ENCODE data around the gene AGAP1.

AGAP1 gene

GRCh38 chr2:235606004-235606715 lies 112.3 kb downstream of the AGAP1 start:
- no peak for TF ChIP-seq CTCF (IDR thresholded peaks at IDR 0.05; ENCODE audit: low read depth, low read length, missing control alignments)
- DNase-seq (ENCODE audit: low read depth), result no peak
- H3K4me3 ChIP-seq (ENCODE audit: low read depth, low read length), result no peak overlapping the region

GRCh38 chr2:235607546-235608199 lies 113.8 kb downstream of the AGAP1 start:
- DNase-seq (ENCODE audit: low read depth), result no peak
- no peak for TF ChIP-seq CTCF (IDR thresholded peaks at IDR 0.05; ENCODE audit: low read depth, low read length, missing control alignments)

GRCh38 chr2:235608200-235608887 lies 114.5 kb downstream of the AGAP1 start:
- H3K4me3 ChIP-seq (ENCODE audit: low read depth, low read length), result no peak overlapping the region
- no peak for DNase-seq (ENCODE audit: low read depth)
- TF ChIP-seq CTCF (IDR thresholded peaks at IDR 0.05; ENCODE audit: low read depth, low read length, missing control alignments), result no peak

More at GRCh38 chr2:235607546-235608199, 113.8 kb downstream of the AGAP1 start:
- no peak overlapping the region for H3K4me3 ChIP-seq (ENCODE audit: low read depth, low read length)

- H3K4me3 ChIP-seq (ENCODE audit: low read depth, low read length), result no peak overlapping the region
- DNase-seq (ENCODE audit: low read depth), result no peak
- no peak for TF ChIP-seq CTCF (IDR thresholded peaks at IDR 0.05; ENCODE audit: low read depth, low read length, missing control alignments)
Measured at GRCh38 chr2:235609321-235609720, 115.5 kb downstream of the AGAP1 start.

GRCh38 chr2:235609746-235610145 lies 115.9 kb downstream of the AGAP1 start:
- TF ChIP-seq CTCF (IDR thresholded peaks at IDR 0.05; ENCODE audit: low read depth, low read length, missing control alignments), result no peak
- no peak overlapping the region for H3K4me3 ChIP-seq (ENCODE audit: low read depth, low read length)
- no peak for DNase-seq (ENCODE audit: low read depth)

- DNase-seq (ENCODE audit: low read depth), result no peak
- no peak for TF ChIP-seq CTCF (IDR thresholded peaks at IDR 0.05; ENCODE audit: low read depth, low read length, missing control alignments)
- no peak overlapping the region for H3K4me3 ChIP-seq (ENCODE audit: low read depth, low read length)
Measured at GRCh38 chr2:235610696-235611257, 116.9 kb downstream of the AGAP1 start.

All from GM12864 (cell line).